Measurements from ENCODE around the gene OGDH. TPM values are rescaled to one million over a fixed set of nuclear protein-coding genes. Genes with fewer than 3 reads are reported as not detected.

The OGDH gene
- total RNA-seq, 1 donor from 2014 or later, result 102 TPM

DNA sequence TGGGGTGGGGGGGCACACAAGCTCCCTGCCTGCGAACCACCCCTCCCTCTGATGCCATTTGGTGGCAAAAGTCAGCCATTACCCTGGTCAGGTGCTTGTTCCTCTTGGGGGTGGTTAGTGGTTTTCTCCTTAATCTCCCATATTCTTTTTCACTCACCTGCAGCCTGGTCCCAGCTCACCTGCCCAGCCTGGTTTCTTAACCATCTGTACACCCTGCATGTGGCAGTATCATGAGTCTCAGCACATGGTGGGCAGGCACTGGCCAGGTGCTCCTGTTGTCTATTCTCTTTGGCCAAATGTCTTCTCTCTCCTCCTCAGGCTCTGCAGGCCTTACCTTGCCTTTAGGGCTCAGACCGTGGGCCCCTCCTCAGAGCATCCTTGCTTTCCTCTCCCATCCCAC lies 30.5 kb downstream of the OGDH start:
- no peak overlapping the region for H3K27ac Mint-ChIP-seq (ENCODE audit: unreplicated experiment)
- no peak for DNase-seq
- peaks cover 3% of the 10 kb centered on the region for H3K9me3 Mint-ChIP-seq (ENCODE audit: unreplicated experiment)
- H3K27me3 Mint-ChIP-seq (ENCODE audit: unreplicated experiment), result peaks cover under 1% of the 10 kb centered on the region
- H3K4me3 Mint-ChIP-seq (ENCODE audit: unreplicated experiment), result no peak overlapping the region
- no peaks in the 10 kb centered on the region for H3K36me3 Mint-ChIP-seq (ENCODE audit: unreplicated experiment)
- H3K4me1 Mint-ChIP-seq (ENCODE audit: low read depth, unreplicated experiment), result peaks cover 21% of the 10 kb centered on the region
- TF ChIP-seq, protein P1, sequence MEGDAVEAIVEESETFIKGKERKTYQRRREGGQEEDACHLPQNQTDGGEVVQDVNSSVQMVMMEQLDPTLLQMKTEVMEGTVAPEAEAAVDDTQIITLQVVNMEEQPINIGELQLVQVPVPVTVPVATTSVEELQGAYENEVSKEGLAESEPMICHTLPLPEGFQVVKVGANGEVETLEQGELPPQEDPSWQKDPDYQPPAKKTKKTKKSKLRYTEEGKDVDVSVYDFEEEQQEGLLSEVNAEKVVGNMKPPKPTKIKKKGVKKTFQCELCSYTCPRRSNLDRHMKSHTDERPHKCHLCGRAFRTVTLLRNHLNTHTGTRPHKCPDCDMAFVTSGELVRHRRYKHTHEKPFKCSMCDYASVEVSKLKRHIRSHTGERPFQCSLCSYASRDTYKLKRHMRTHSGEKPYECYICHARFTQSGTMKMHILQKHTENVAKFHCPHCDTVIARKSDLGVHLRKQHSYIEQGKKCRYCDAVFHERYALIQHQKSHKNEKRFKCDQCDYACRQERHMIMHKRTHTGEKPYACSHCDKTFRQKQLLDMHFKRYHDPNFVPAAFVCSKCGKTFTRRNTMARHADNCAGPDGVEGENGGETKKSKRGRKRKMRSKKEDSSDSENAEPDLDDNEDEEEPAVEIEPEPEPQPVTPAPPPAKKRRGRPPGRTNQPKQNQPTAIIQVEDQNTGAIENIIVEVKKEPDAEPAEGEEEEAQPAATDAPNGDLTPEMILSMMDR (IDR thresholded peaks at IDR 0.05; ENCODE audit: partially characterized antibody, unreplicated experiment), result no peak

DNA sequence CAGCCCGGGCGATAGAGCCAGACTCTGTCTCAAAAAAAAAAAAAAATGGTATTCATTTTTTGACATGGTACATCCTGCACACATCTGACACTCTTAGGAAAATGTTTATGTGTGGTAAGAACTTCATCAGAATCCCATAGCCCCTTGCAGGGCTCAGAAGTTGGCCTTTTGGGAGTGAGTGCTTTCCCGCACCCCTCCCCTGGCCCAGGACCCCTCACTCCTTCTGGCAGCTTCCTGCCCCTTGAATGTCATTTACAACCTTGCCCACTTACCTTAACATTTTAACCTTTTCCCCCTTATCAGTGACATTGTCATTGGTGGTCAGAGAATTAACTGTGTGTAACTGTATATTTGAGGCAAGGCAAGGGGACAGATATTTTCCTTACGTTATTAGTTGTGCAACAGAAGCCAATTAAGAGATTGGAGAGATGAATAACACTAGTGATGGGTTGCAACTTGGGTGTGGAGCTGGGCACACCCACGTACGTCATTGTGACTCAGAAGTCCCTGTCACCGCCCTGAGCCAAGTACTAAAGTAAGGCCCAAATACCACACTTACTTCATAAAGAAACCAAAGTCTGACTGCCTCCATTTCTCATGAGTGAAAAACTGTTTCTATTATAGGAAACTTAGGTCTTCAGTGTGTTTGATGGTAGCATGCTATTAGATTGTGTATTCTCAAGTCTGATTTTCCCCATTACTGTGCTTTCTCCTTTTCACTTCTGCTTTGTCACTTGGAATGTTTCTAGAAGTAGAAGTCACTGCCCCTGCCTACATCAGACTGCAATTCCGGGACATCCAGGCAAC lies 31.6 kb downstream of the OGDH start:
- no peak overlapping the region for H3K4me3 Mint-ChIP-seq (ENCODE audit: unreplicated experiment)

DNA sequence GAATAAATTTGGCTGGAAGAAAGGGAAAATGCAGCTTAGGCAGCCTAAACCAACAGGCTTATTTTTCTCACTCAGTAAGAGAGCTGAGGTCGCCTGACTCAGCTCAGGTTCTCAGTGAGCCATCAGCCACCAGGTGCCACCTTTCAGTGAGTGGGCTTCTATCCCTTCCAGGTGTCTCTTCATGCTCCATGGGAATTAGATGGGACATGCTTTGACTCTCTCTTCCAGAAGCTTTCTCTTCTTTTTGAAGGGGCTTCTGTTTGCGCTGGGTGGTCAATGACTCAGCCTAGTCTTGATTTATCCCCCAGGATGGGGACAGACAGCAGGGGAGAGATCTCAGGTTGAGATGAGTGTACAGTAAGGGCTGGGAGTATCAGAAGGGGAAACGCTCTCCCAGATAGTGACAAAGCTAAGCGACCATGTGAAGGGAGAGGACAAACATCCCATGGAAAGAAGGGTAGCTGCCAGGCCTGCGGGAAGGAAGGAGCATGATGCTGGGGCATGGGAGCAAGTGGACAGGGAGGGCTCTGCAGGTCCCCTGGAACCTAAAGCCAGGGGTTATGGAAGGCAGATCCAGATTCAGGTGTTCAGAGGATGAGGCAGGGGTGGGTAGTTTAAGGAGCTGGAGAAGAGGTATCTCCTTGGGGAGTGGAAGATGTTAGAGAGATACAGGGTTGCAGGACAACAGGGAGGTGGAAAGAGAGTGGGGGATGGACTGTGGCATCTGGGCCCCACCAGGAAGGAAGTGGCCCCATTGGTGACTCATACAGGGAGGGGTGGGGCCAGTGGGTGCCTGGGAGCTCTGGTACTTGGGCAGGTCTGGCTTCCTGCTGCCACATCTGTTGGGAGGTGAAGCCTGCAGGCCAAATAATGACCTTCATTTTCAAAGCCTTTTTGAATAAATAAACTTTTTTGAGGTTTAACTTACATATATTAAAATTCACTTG lies 32.5 kb downstream of the OGDH start:
- peak overlapping the region; percentile 57 for H3K27ac Mint-ChIP-seq (ENCODE audit: unreplicated experiment)
- H3K9me3 Mint-ChIP-seq (ENCODE audit: unreplicated experiment), result peaks cover 3% of the 10 kb centered on the region
- H3K27me3 Mint-ChIP-seq (ENCODE audit: unreplicated experiment), result no peaks in the 10 kb centered on the region
- H3K36me3 Mint-ChIP-seq (ENCODE audit: unreplicated experiment), result no peaks in the 10 kb centered on the region
- TF ChIP-seq, protein P1 (IDR thresholded peaks at IDR 0.05; ENCODE audit: partially characterized antibody, unreplicated experiment), result no peak
- H3K4me3 Mint-ChIP-seq (ENCODE audit: unreplicated experiment), result peak overlapping the region; percentile 40
- no peak for DNase-seq
- H3K4me1 Mint-ChIP-seq (ENCODE audit: low read depth, unreplicated experiment), result peaks cover 25% of the 10 kb centered on the region

More for the DNA sequence above, 31.6 kb downstream of the OGDH start:
- Mint-ChIP-seq H3K4me1 (ENCODE audit: low read depth, unreplicated experiment) (peaks cover 21% of the 10 kb centered on the region), H3K9me3 (ENCODE audit: unreplicated experiment) (peaks cover 3% of the 10 kb centered on the region), H3K27ac (ENCODE audit: unreplicated experiment) (no peak overlapping the region), H3K27me3 (ENCODE audit: unreplicated experiment) (no peaks in the 10 kb centered on the region), H3K36me3 (ENCODE audit: unreplicated experiment) (no peaks in the 10 kb centered on the region)
- DNase-seq, result no peak
- TF ChIP-seq, protein P1 (IDR thresholded peaks at IDR 0.05; ENCODE audit: partially characterized antibody, unreplicated experiment), result no peak

DNA sequence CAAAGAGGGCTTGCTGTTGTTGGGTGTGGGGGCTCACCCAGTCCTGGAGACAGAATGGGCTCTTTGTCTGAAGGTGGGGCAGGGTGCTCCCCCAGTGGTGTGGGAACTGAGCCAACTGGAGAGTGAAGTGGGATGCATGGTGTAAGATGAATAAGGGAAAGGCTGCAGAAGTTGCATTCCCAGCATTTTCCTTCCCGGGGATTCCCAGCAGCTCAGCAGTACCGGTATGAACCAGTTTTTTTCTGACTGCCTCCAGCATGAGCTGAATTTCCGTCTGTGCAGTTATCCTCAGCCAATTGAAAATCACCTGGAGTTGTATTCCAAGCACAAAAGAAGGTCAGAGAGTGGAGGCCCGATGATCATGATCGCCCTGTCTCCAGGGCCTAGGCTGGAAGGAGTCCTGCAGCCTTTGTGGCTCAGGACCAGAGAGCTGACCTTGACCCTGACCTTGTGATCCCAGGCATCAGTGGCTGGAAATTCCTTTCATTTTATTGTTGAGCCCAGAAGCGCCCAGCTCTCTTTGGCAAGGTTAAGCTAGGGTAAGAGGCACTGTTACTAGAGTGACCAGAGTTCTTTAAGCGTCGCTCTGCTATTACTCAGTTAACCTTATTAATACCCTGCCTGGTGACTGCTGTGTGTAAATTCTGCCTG lies 33.4 kb downstream of the OGDH start:
- Mint-ChIP-seq H3K27ac (ENCODE audit: unreplicated experiment) (peak overlapping the region; percentile 64), H3K4me3 (ENCODE audit: unreplicated experiment) (no peak overlapping the region), H3K4me1 (ENCODE audit: low read depth, unreplicated experiment) (peaks cover 25% of the 10 kb centered on the region), H3K36me3 (ENCODE audit: unreplicated experiment) (no peaks in the 10 kb centered on the region), H3K27me3 (ENCODE audit: unreplicated experiment) (no peaks in the 10 kb centered on the region), H3K9me3 (ENCODE audit: unreplicated experiment) (peaks cover 3% of the 10 kb centered on the region)
- DNase-seq, result no peak
- TF ChIP-seq, protein P1 (IDR thresholded peaks at IDR 0.05; ENCODE audit: partially characterized antibody, unreplicated experiment), result no peak

All from glutamatergic neuron (in vitro differentiated cells).